IMR-90 (cell line): Measurements from ENCODE around the gene RIMS4. TPM values are rescaled to one million over a fixed set of nuclear protein-coding genes. Genes with fewer than 3 reads are reported as not detected.

Experiments used
- ATAC-seq: fragments of 200-7000 bp; cut with Tn5 transposase; 2 replicates; pipeline ENCODE4 v1.9.1; 2020; ENCODE audit warnings: low read depth, mild to moderate bottlenecking, moderate library complexity
- BruUV-seq: library from RNA; stranded (reverse); fragments of 400-500 nt; replicated peaks from 2 replicates; lab custom pipeline; 2021; lab: Mats Ljungman, UMichigan
- CTCF ChIA-PET: fragments of 300-600 bp; formaldehyde crosslinking; extraction: SDS; loops from one replicate; lab custom pipeline; 2021; ENCODE audit warnings: antibody characterized with exemption; lab: Yijun Ruan, JAX
- POLR2A ChIA-PET: fragments of 300-600 bp; sonication (Branson Sonifier 250); formaldehyde crosslinking; loops from one replicate; lab custom pipeline; 2022; ENCODE audit warnings: antibody characterized with exemption; ENCODE audit not compliant: unreplicated experiment; lab: Charles Lee
- DNase-seq: peaks from one replicate; pipeline ENCODE4 v3.0.0; 2013
- H2AFZ ChIP-seq: replicated peaks from 2 replicates; pipeline ENCODE3; 2013; ENCODE audit warnings: low read length, mild to moderate bottlenecking; ENCODE audit not compliant: poor library complexity
- H2AK5ac ChIP-seq: 2 replicates; pipeline ENCODE4 v1.6.1; 2013; ENCODE audit warnings: low read depth, low read length, inconsistent platforms
- H2AK9ac ChIP-seq: replicated peaks from 2 replicates; pipeline ENCODE3; 2013; ENCODE audit warnings: mild to moderate bottlenecking, low read depth, low read length, moderate library complexity; ENCODE audit not compliant: poor library complexity
- H2BK120ac ChIP-seq: 2 replicates; pipeline ENCODE4 v1.6.1; 2013; ENCODE audit warnings: low read depth, low read length, inconsistent platforms
- H2BK15ac ChIP-seq: 3 replicates; pipeline ENCODE4 v1.6.1; 2013; ENCODE audit warnings: low read depth, low read length, inconsistent platforms
- H2BK20ac ChIP-seq: 2 replicates; pipeline ENCODE4 v1.6.1; 2013; ENCODE audit warnings: low read depth, mild to moderate bottlenecking, inconsistent platforms, low read length, moderate library complexity
- H2BK5ac ChIP-seq: 2 replicates; pipeline ENCODE4 v1.6.1; 2013; ENCODE audit warnings: mild to moderate bottlenecking, low read depth, low read length, inconsistent platforms; ENCODE audit not compliant: poor library complexity, severe bottlenecking
- H3K14ac ChIP-seq: replicated peaks from 2 replicates; pipeline ENCODE4 v1.6.1; 2013; ENCODE audit warnings: low read depth, low read length, inconsistent platforms
- H3K18ac ChIP-seq: 2 replicates; pipeline ENCODE4 v1.6.1; 2013; ENCODE audit warnings: low read depth, low read length, control low read depth
- H3K23ac ChIP-seq: 2 replicates; pipeline ENCODE4 v1.6.1; 2013; ENCODE audit warnings: low read depth, low read length, inconsistent platforms
- H3K27ac ChIP-seq: 2 replicates; pipeline ENCODE4 v1.5.1; 2013; ENCODE audit warnings: mild to moderate bottlenecking, control low read depth, low read length; ENCODE audit not compliant: insufficient read depth
- H3K27me3 ChIP-seq: 2 replicates; pipeline ENCODE4 v1.6.1; 2013; ENCODE audit warnings: low read length; ENCODE audit not compliant: control insufficient read depth, insufficient read depth
- H3K36me3 ChIP-seq: 2 replicates; pipeline ENCODE4 v1.6.1; 2013; ENCODE audit warnings: low read length, mixed read lengths; ENCODE audit not compliant: control insufficient read depth, insufficient read depth
- H3K4ac ChIP-seq: 2 replicates; pipeline ENCODE4 v1.6.1; 2013; ENCODE audit warnings: low read depth, low read length, inconsistent platforms
- H3K4me1 ChIP-seq: 2 replicates; pipeline ENCODE4 v1.6.1; 2013; ENCODE audit warnings: low read length, mixed read lengths; ENCODE audit not compliant: control insufficient read depth, insufficient read depth
- H3K4me2 ChIP-seq: 2 replicates; pipeline ENCODE4 v1.6.1; 2013; ENCODE audit warnings: low read depth, mild to moderate bottlenecking, control low read depth, low read length, moderate library complexity
- H3K4me3 ChIP-seq: 2 replicates; pipeline ENCODE4 v1.5.1; 2013; ENCODE audit warnings: low read depth, mild to moderate bottlenecking, control low read depth, low read length, moderate library complexity; ENCODE audit not compliant: insufficient read depth
- H3K56ac ChIP-seq: 2 replicates; pipeline ENCODE4 v1.6.1; 2013; ENCODE audit warnings: low read length, inconsistent platforms; ENCODE audit not compliant: insufficient read depth; ENCODE audit errors: extremely low read depth
- H3K79me1 ChIP-seq, 2 experiments: 2 replicates each; pipeline ENCODE4 v1.6.1; 2013; ENCODE audit warnings: low read length in 2 of 2, inconsistent platforms in 1 of 2, low read depth in 1 of 2
- H3K9ac ChIP-seq: 2 replicates; pipeline ENCODE4 v1.6.1; 2013; ENCODE audit warnings: low read depth, low read length, control low read depth
- H3K9me1 ChIP-seq: 2 replicates; pipeline ENCODE4 v1.6.1; 2013; ENCODE audit warnings: low read length, inconsistent platforms; ENCODE audit not compliant: insufficient read depth
- H3K9me3 ChIP-seq: 2 replicates; pipeline ENCODE4 v1.6.1; 2013; ENCODE audit warnings: low read length; ENCODE audit not compliant: control insufficient read depth, insufficient read depth
- H4K20me1 ChIP-seq: 2 replicates; pipeline ENCODE4 v1.6.1; 2013; ENCODE audit warnings: low read length, inconsistent platforms; ENCODE audit not compliant: insufficient read depth
- H4K5ac ChIP-seq: 2 replicates; pipeline ENCODE4 v1.6.1; 2013; ENCODE audit warnings: mild to moderate bottlenecking, low read depth, low read length, control low read depth
- H4K8ac ChIP-seq, 2 experiments: 2 replicates each; pipeline ENCODE4 v1.6.1; 2013; ENCODE audit warnings: low read depth in 2 of 2, low read length in 2 of 2, control low read depth in 1 of 2, inconsistent platforms in 1 of 2
- H4K91ac ChIP-seq: 2 replicates; pipeline ENCODE4 v1.6.1; 2013; ENCODE audit warnings: low read depth, low read length, inconsistent platforms; ENCODE audit not compliant: insufficient read depth
- CTCF ChIP-seq: conservative IDR thresholded peaks from 2 replicates; pipeline ENCODE4 v1.5.1; 2012; ENCODE audit warnings: mild to moderate bottlenecking, low read depth, low read length, improper control_type of control experiment
- MAZ ChIP-seq: IDR thresholded peaks from 2 replicates; pipeline ENCODE4 v1.6.1; 2012; ENCODE audit warnings: low read depth, mild to moderate bottlenecking, low read length, improper control_type of control experiment, moderate library complexity, borderline replicate concordance
- WGBS, 2 experiments: methylation state at CpG; one replicate each; pipeline versions ENCODE4 v1.1.5 to v1.1.7; 2013; ENCODE audit warnings: missing lambda C conversion rate in 2 of 2; ENCODE audit not compliant: insufficient read length in 1 of 2; ENCODE audit errors: extremely low coverage in 2 of 2; 5-methylcytosine and 5-hydroxymethylcytosine counted together
- dilution Hi-C: fragments of 300-500 bp; cut with HindIII; formaldehyde crosslinking; loops from one replicate; pipeline ENCODE4 v1.14.3; 2018; ENCODE audit warnings: low sequenced_read_pairs; ENCODE audit not compliant: unreplicated experiment
- in situ Hi-C: fragments of 300-500 bp; cut with MboI; formaldehyde crosslinking; loops from 3 replicates; pipeline ENCODE4 v1.14.3; 2019; ENCODE audit warnings: low sequenced_read_pairs, inconsistent platforms, mixed read lengths
- intact Hi-C: fragments of 100-400 bp; cut with micrococcal nuclease; formaldehyde crosslinking; loops from 2 replicates; pipeline ENCODE4 v1.10.0; 2022
- polyA plus RNA-seq, 3 experiments: library from polyadenylated mRNA; depleted of rRNA; stranded (reverse); fragments of >200 nt; gene quantifications; 2 replicates each; pipeline ENCODE4 v1.2.3, GENCODE V29; 2012; ENCODE audit warnings: low replicate concordance in 1 of 3
- total RNA-seq: library from RNA; depleted of rRNA; stranded (reverse); fragments of >200 nt; gene quantifications from 2 replicates; pipeline ENCODE4 v1.2.3, GENCODE V29; 2012

Gene RIMS4
- total and polyA plus RNA-seq, 2 of the 4 experiments (the other 2 are of a cell fraction) = not detected

GRCh38 chr20:44838521-44838920 is 28.2 kb upstream of the RIMS4 start:
- Histone ChIP-seq H2AFZ (no peak overlapping the region), H3K56ac (no peak overlapping the region), H3K9me1 (no peaks in the 10 kb centered on the region), H4K5ac (no peak overlapping the region), H3K79me1 (no peaks in the 10 kb centered on the region), H4K20me1 (no peaks in the 10 kb centered on the region), H3K4me3 (no peak overlapping the region), H2BK20ac (no peak overlapping the region), H3K23ac (no peak overlapping the region), H2BK15ac (no peak overlapping the region), H3K14ac (no peak overlapping the region), H3K27me3 (peaks cover 23% of the 10 kb centered on the region), H3K4ac (no peak overlapping the region), H3K4me2 (no peak overlapping the region), H3K18ac (no peak overlapping the region), H2AK9ac (no peak overlapping the region), H3K9me3 (no peaks in the 10 kb centered on the region), H4K91ac (no peak overlapping the region), H2BK120ac (no peak overlapping the region), H2AK5ac (no peak overlapping the region), H3K36me3 (no peaks in the 10 kb centered on the region), H2BK5ac (no peak overlapping the region), H3K4me1 (no peaks in the 10 kb centered on the region), H3K9ac (no peak overlapping the region), H3K27ac (no peak overlapping the region), H4K8ac (no peak overlapping the region)
- ATAC-seq (no peak), DNase-seq (no peak)
- in situ Hi-C loops = no loop called here
- no CpG with 5 or more reads among the region's 1 CpG for WGBS, 2 experiments
- TF ChIP-seq MAZ = no peak
- no peak for TF ChIP-seq CTCF
- intact Hi-C loops = no loop called here
- no TSS peak for BruUV-seq
- POLR2A ChIA-PET = no interaction called here
- CTCF ChIA-PET = no interaction called here
- dilution Hi-C loops = no loop called here
